Activated naive CD8-positive, alpha-beta T cell (primary cell): ENCODE data around the gene KRIT1.
A peak's percentile ranks its signal among the peaks of the same experiment; 100 is the strongest.

ENCODE experiments used
- H3K27ac Mint-ChIP-seq: one replicate; pipeline ENCODE4 v1.8.0; 2021; ENCODE audit warnings: mixed read lengths
- H3K27me3 Mint-ChIP-seq: one replicate; pipeline ENCODE4 v1.8.0; 2021; ENCODE audit warnings: mixed read lengths
- H3K36me3 Mint-ChIP-seq: one replicate; pipeline ENCODE4 v1.8.0; 2021; ENCODE audit warnings: mixed read lengths
- H3K4me1 Mint-ChIP-seq: one replicate; pipeline ENCODE4 v1.8.0; 2021; ENCODE audit warnings: low read depth, mixed read lengths
- H3K4me3 Mint-ChIP-seq: one replicate; pipeline ENCODE4 v1.8.0; 2021; ENCODE audit warnings: mild to moderate bottlenecking, mixed read lengths
- H3K9me3 Mint-ChIP-seq: one replicate; pipeline ENCODE4 v1.8.0; 2021; ENCODE audit warnings: low read depth, mixed read lengths

The KRIT1 gene

DNA sequence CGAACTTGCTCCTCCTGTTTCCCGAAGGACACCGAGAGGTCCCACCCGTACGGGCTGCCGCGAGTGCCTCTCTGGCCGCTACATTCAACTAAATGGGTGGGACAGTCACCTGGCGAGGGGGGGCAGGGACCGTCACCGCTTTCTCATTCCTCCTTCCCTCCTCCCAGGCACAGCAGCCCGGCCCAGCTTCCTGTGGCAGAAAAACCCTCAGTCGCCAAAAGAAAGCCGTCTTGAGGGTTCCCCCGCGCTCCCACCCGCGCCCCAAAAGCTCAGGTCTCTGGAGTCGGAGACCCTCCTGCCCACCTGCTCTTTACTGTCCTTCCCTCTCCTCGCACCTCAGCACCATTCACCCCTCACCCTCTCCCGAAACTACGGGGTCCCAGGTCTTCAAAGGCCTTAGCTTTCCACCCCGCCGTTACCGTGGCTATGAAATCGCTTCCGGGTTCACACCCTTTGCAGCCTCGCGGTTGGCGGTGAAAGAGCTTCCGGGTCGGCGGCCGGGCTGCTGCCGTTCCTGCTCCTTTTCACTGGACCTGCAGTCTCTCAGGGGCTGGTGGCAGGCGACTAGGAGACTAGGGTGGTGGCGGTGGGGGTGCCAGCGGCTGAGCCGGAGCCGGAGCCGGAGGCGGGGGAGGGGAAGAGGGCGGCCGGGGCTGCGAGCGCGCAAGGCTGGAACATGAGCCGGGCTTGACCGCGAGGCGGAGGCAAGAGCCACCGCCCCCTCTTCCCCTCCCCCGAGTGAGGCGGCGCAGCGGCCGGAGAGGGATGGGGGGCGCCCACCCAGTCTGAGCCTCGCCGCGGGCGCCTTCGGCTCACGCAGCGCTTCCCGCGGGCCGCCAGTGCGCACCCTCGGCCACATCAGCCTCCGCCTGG lies at the start of gene KRIT1, which contains the start of gene ANKIB1:
Gene KRIT1 (minus strand): TSS at position 428 of the 873 bp plus-strand sequence. CDS start 3,779 bp downstream, outside the sequence.
Gene ANKIB1 (plus strand): TSS at position 488 of the 873 bp plus-strand sequence. CDS start 49,005 bp downstream, outside the sequence.
- H3K36me3 Mint-ChIP-seq: peaks cover 2% of the 10 kb centered on the region
- H3K4me1 Mint-ChIP-seq: peaks cover 47% of the 10 kb centered on the region
- peak within 1 kb of the TSS; percentile 94 for H3K4me3 Mint-ChIP-seq
- peak within 1 kb of the TSS; percentile 96 for H3K27ac Mint-ChIP-seq
- no peaks in the 10 kb centered on the region for H3K9me3 Mint-ChIP-seq
- H3K27me3 Mint-ChIP-seq: no peaks in the 10 kb centered on the region

DNA sequence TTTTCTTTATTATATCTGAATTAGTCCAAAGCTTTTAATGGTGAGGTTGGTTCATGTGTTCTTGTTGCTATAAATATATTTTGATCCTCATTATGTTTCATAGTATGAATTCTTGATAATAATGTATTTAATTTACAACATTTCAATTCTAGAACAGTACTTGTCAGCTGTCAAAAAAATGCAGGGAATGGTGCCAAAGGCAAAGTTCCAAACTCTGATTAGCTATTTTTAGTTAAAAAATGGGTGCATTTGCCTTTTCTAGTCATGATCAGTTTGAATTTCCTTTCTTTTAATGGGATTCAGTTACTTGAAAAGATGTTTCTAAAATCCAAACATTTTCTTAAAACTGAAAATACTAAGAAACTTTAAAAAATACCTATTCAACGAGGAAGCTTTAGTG lies 49.7 kb upstream of the KRIT1 start:
- H3K27me3 Mint-ChIP-seq: no peaks in the 10 kb centered on the region
- peaks cover 18% of the 10 kb centered on the region for H3K4me1 Mint-ChIP-seq
- H3K27ac Mint-ChIP-seq: no peak overlapping the region
- peaks cover 10% of the 10 kb centered on the region for H3K36me3 Mint-ChIP-seq
- H3K4me3 Mint-ChIP-seq: no peak overlapping the region
- no peaks in the 10 kb centered on the region for H3K9me3 Mint-ChIP-seq

DNA sequence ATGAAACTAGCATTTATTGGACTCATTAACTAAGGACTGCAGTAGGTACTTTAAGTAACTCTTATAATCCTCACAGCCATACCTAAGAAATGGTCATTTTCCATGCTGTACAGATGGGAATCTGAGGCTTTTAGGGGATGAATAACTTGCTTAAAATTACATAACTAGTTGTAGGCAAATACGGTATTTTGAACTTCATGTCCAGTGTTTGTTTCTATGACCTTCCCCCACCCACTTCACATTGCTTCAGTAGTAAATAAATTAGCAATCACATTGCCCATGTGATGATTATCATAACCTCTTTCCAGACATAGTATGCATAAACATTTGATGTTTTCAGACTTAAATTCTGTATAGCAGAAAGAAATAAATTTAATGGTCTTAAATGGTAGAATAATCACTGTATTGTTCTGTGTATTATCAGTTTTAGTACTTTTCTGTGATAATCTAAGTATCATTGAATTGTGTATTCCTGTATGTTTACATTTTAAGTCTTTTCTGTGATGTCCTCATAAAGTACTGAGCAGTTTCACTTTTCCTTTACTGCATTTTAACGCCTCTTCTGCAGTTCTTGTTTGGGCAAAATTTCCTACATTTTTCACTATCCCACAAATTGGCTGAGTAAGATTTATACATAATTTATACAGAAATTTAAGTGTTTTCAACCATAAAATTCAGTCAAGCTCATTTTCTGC lies 48.3 kb upstream of the KRIT1 start:
- no peak overlapping the region for H3K27ac Mint-ChIP-seq
- H3K27me3 Mint-ChIP-seq: no peaks in the 10 kb centered on the region
- peaks cover 29% of the 10 kb centered on the region for H3K4me1 Mint-ChIP-seq
- peaks cover 7% of the 10 kb centered on the region for H3K36me3 Mint-ChIP-seq
- no peak overlapping the region for H3K4me3 Mint-ChIP-seq
- no peaks in the 10 kb centered on the region for H3K9me3 Mint-ChIP-seq

DNA sequence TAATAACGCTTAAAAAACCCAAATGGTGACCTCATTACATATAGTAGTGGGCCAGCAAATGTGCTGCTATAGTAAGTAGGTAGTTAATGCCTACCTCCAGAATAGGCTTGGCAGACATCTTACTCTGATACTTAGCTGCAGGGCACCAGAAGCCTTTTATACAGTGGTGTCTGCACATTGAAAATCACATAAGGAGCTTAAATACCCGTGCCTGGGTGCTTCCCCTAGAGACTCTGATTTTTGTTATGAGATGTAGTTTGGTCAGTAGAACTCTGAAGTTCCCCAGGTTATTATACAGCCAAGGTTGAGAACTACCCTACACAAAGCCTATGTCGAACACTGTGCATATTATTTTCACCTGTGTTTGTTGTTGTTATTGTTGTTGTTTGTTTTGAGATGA lies 47.3 kb upstream of the KRIT1 start:
- H3K27ac Mint-ChIP-seq: no peak overlapping the region
- H3K9me3 Mint-ChIP-seq: no peaks in the 10 kb centered on the region
- peaks cover 35% of the 10 kb centered on the region for H3K4me1 Mint-ChIP-seq
- no peaks in the 10 kb centered on the region for H3K27me3 Mint-ChIP-seq
- H3K4me3 Mint-ChIP-seq: no peak overlapping the region
- H3K36me3 Mint-ChIP-seq: peaks cover 5% of the 10 kb centered on the region

DNA sequence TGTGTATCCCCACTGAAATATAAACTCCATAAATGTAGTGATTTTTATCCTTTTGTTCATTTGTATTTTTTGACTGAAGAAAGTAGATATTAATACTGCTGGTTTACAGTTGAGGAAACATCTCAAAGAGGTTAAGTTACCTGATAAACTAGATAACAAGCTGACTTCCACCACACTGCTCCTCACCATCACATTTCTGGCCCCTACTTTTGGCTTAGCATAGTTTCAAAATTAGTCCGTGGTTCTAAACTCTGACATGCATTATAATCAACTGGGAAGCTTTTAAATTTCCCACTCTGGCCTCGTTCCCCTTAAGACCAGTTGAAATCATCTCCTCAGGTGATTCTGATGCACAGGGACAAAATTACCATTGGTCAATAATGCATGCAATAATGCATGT lies 43.6 kb upstream of the KRIT1 start:
- Mint-ChIP-seq H3K9me3 (no peaks in the 10 kb centered on the region), H3K36me3 (peaks cover 9% of the 10 kb centered on the region), H3K27me3 (no peaks in the 10 kb centered on the region), H3K27ac (no peak overlapping the region), H3K4me1 (peaks cover 43% of the 10 kb centered on the region), H3K4me3 (no peak overlapping the region)

DNA sequence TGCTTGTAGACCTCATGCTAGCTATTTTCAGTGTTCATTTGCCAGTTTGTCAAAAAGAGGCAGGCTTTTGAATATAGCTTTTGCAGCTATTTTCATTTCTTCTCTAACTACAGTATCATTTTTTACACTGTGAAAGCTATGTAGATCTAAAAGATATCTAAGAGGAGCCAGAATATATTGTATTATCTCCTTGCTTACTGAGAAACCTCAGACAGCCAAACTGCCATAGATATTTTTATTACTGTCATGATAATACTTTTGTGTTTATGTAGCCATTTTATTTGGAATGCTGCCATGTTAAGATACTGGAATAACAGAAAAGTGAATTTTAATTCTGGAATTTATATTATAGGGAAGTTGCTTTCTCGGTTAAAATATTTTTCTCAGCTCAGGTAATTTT lies 37.2 kb upstream of the KRIT1 start:
- no peaks in the 10 kb centered on the region for H3K9me3 Mint-ChIP-seq
- no peak overlapping the region for H3K4me3 Mint-ChIP-seq

DNA sequence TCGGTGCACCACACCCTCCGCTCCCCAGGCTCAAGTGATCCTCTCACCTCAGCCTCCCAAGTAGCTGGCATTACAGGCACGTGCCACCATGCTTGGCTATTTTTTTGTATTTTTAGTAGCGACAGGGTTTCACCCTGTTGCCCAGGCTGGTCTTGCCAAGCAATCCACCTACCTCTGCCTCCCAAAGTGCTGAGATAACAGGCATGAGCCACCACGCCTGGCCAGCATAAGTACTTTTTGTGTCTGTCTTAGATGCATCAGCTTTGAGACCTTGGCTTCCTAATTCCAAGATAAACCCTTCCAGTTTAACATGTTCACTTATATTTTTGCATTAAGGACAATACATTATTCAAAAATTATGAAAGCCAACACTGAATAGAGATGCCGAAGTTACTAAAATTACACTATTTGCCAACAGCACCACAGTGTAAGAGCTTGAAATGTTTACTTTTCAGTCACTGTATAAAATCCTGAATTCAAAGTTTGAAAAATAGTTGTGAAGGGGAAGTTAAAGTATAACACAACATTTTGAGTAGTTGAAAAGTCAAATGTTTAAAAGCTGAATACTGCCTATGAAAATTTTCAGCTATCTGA lies 36.6 kb upstream of the KRIT1 start:
- H3K9me3 Mint-ChIP-seq: no peaks in the 10 kb centered on the region
- H3K36me3 Mint-ChIP-seq: peaks cover 20% of the 10 kb centered on the region
- no peak overlapping the region for H3K27ac Mint-ChIP-seq
- H3K27me3 Mint-ChIP-seq: no peaks in the 10 kb centered on the region
- H3K4me3 Mint-ChIP-seq: no peak overlapping the region
- peaks cover 9% of the 10 kb centered on the region for H3K4me1 Mint-ChIP-seq

More for the DNA sequence above, 37.2 kb upstream of the KRIT1 start:
- peaks cover 9% of the 10 kb centered on the region for H3K4me1 Mint-ChIP-seq
- peaks cover 21% of the 10 kb centered on the region for H3K36me3 Mint-ChIP-seq
- H3K27ac Mint-ChIP-seq: no peak overlapping the region
- no peaks in the 10 kb centered on the region for H3K27me3 Mint-ChIP-seq

DNA sequence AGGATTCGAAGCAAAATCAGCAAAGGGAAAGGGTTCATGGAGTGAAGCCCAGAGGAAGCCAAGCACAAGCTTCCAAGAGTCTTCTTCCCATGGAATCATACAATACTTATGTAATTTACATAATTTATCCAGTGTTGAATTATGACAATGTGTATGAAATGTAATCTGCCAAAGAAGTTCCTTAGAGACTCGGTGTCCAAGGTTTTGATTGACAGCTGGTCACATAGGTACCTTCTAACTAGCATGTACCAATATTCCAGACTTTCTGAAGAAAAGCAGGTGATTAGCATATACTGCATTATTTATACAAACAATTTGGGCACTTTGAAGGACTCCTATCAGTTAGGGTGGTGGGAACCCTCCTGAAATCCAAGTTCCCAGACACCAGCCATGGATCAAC lies 35.3 kb upstream of the KRIT1 start:
- Mint-ChIP-seq H3K4me3 (no peak overlapping the region), H3K27ac (no peak overlapping the region), H3K9me3 (no peaks in the 10 kb centered on the region), H3K27me3 (no peaks in the 10 kb centered on the region), H3K36me3 (peaks cover 22% of the 10 kb centered on the region), H3K4me1 (peaks cover 11% of the 10 kb centered on the region)

DNA sequence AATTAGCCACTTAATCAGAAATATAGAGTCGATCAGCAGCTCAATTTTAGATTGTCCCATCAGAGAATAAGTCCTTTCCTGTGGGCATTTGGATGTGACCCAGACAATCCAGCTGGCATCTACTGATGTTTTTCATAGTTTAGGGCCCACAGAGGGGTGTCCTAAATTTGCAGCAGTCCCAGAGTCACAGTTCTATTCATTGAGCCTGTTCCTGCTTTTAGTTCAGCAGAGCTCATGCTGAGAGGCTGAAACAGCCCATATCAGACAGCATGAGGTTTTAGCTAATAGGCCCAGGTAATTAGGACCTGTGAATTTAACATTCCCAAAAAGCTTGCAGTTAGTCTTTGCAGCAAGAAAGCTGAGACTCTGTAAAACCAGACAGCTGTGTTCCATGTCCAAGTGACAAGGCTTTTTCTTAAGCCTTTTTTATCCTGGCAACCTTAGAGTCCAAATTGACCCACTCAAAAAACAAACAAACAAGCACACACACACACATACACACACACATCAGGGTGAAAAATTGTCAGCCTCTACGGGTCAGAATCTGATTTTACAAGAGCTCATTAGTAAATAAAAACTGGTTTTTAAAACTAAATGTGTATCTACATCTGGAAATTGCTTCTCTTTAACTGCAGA lies 33.8 kb upstream of the KRIT1 start:
- Mint-ChIP-seq H3K4me3 (no peak overlapping the region), H3K27me3 (no peaks in the 10 kb centered on the region), H3K9me3 (no peaks in the 10 kb centered on the region), H3K27ac (no peak overlapping the region), H3K4me1 (peaks cover 7% of the 10 kb centered on the region), H3K36me3 (peaks cover 23% of the 10 kb centered on the region)

DNA sequence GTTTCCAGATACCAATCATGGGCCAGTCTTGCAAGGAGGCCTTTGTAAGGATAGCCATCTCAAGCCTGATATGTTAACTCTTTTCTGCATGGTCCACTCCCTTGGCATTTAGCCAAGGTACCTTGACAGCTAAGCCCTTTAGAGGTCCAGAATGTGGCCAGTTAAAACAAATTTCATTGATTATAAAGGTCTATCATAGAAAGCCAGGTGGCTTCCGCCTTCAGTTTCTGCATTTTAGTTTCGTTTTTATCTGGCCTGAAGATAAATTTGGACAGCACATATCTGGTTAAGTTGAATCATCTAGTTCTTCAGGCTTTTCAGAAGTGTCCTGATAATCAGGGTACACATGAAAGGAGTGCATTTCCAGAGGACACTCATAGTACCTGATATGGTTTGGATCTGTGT lies 30.7 kb upstream of the KRIT1 start:
- Mint-ChIP-seq H3K9me3 (no peaks in the 10 kb centered on the region), H3K4me1 (peaks cover 11% of the 10 kb centered on the region), H3K36me3 (peaks cover 30% of the 10 kb centered on the region), H3K4me3 (no peak overlapping the region), H3K27me3 (no peaks in the 10 kb centered on the region), H3K27ac (no peak overlapping the region)

DNA sequence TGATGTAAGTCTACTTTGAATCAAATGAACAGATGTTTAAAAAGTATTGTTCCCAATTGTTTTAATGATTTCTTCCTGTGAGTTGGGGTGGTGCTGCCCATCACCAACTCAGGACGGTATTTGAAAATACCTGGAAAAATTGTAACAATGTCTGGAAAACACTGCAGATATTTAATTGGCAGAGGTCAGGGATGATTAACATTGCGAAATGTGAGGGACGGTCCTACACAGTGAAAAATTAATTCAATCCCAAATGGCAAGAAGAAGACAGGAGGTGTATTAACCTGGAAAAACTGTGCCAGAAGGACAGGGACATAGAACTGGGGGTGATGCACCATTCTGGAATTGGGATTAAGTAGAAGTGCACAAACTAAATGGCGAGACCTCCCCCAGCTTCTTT lies 29.6 kb upstream of the KRIT1 start:
- Mint-ChIP-seq H3K4me3 (no peak overlapping the region), H3K36me3 (peaks cover 25% of the 10 kb centered on the region), H3K27ac (no peak overlapping the region), H3K27me3 (no peaks in the 10 kb centered on the region), H3K9me3 (no peaks in the 10 kb centered on the region), H3K4me1 (peaks cover 11% of the 10 kb centered on the region)

DNA sequence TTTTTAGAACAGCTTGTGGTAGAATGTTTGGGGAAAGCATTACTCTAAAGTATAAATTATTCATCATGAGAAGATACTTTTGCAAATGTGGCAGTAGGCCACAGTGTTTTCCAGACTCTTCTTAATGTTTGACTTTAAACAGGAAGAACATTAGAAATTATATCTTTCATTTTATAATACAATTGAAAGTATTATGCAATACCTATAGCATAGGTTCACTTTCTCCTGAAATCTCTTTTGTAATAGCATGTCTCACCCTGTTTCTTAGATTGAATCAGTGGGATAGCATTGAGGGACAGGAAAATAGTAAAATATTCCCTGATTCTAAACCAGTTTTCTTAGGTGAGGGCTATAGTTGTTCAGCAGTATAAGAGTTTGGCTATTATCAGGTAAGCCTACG lies 23.2 kb upstream of the KRIT1 start:
- no peak overlapping the region for H3K27ac Mint-ChIP-seq
- H3K9me3 Mint-ChIP-seq: no peaks in the 10 kb centered on the region
- H3K4me3 Mint-ChIP-seq: no peak overlapping the region
- peaks cover 6% of the 10 kb centered on the region for H3K4me1 Mint-ChIP-seq
- H3K27me3 Mint-ChIP-seq: no peaks in the 10 kb centered on the region
- peaks cover 6% of the 10 kb centered on the region for H3K36me3 Mint-ChIP-seq

DNA sequence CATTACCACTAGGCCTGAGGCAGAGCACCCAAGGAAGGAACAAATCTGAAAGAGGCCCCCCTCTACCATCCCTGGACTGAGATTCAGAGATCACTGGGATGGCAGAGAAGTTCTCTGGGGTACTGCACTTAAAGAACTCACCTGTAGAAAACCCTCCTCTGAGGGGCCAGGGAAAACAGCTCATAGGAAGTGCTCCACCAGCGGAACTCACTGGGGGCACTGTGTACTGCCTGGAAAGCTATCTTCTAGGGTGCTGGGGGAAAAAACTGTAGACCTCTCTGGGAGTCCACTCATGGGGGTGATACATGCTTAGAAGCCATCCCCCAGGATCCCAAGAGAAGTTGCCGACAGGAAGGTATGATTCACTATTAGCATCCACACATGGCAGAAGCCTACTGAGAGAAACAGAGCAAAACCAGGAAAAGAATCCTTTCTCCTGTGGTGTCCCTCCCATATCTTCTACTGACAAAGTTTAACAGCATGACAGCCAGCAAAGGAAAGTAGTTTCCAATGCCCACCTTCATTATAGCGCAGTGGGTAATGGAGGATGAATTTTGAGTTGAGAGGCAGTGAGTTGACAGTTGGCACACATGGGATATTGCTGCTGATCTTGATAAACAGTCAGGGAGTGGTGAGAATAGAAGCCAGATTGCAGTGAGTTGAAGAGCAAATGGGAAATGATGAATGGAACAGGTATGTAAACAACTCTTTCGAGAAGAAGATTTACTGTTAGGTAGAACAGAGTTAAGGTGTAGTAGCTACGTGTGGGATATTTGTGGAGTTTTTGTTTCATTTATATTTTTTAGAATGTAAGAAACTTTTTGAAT lies 20.9 kb upstream of the KRIT1 start:
- Mint-ChIP-seq H3K4me1 (peaks cover 4% of the 10 kb centered on the region), H3K27ac (no peak overlapping the region), H3K9me3 (no peaks in the 10 kb centered on the region), H3K36me3 (peaks cover 6% of the 10 kb centered on the region), H3K27me3 (no peaks in the 10 kb centered on the region), H3K4me3 (no peak overlapping the region)

DNA sequence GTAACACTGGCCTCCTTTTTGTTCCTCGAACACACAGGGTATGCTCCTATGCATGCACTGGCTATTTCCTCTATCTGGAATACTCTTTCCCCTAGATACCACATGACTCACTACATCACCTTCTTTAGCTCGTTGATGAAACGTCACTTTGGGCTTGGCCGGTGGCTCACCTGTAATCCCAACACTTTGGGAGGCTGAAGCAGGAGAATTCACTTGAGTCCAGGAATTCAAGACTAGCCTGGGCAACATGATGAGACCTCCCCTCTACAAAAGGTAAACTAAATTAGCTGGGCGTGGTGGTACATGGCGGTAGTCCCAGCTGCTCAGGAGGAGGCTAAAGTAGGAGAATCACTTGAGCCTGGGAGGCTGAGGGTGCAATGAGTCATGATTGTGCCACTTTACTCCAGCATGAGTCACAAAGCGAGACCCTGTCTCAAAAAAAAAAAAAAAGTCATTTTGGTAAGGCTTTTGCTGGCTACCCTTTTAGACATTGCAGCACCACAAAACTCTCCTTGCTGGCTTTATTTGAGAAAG lies 14.6 kb upstream of the KRIT1 start:
- peaks cover 16% of the 10 kb centered on the region for H3K36me3 Mint-ChIP-seq
- H3K27me3 Mint-ChIP-seq: no peaks in the 10 kb centered on the region
- H3K27ac Mint-ChIP-seq: no peak overlapping the region
- no peak overlapping the region for H3K4me3 Mint-ChIP-seq
- no peaks in the 10 kb centered on the region for H3K9me3 Mint-ChIP-seq
- H3K4me1 Mint-ChIP-seq: peaks cover 21% of the 10 kb centered on the region
